Mesendoderm (in vitro differentiated cells): ENCODE measurements around the gene MMEL1.
A peak's percentile ranks its signal among the peaks of the same experiment; 100 is the strongest.

ENCODE experiments used
- DNase-seq: peaks from one replicate; pipeline ENCODE4 v3.0.0; 2013
- H2AK5ac ChIP-seq: 2 replicates; pipeline ENCODE4 v1.6.1; 2013; ENCODE audit warnings: low read length, inconsistent platforms
- H2BK120ac ChIP-seq: 2 replicates; pipeline ENCODE4 v1.6.1; 2013; ENCODE audit warnings: low read depth, mild to moderate bottlenecking, low read length, moderate library complexity, mixed read lengths
- H2BK15ac ChIP-seq: replicated peaks from 2 replicates; pipeline ENCODE4 v1.6.1; 2013; ENCODE audit warnings: low read depth, mild to moderate bottlenecking, moderate library complexity
- H2BK5ac ChIP-seq: 2 replicates; pipeline ENCODE4 v1.6.1; 2013; ENCODE audit warnings: low read length, inconsistent platforms
- H3K18ac ChIP-seq: 2 replicates; pipeline ENCODE4 v1.6.1; 2013; ENCODE audit warnings: mild to moderate bottlenecking, low read length, mixed read lengths
- H3K23ac ChIP-seq: one replicate; pipeline ENCODE4 v1.6.1; 2013; ENCODE audit warnings: low read length
- H3K27ac ChIP-seq: 2 replicates; pipeline ENCODE4 v1.5.1; 2013; ENCODE audit warnings: low read depth, mild to moderate bottlenecking, inconsistent platforms, low read length, moderate library complexity
- H3K27me3 ChIP-seq: 2 replicates; pipeline ENCODE4 v1.6.1; 2013; ENCODE audit warnings: low read length, control low read depth, mild to moderate bottlenecking, inconsistent platforms; ENCODE audit not compliant: insufficient read depth, poor library complexity
- H3K36me3 ChIP-seq: 2 replicates; pipeline ENCODE4 v1.6.1; 2013; ENCODE audit warnings: low read length, inconsistent platforms; ENCODE audit not compliant: control insufficient read depth, insufficient read depth
- H3K4ac ChIP-seq: one replicate; pipeline ENCODE4 v1.6.1; 2013; ENCODE audit warnings: low read depth, mild to moderate bottlenecking, low read length, moderate library complexity
- H3K4me1 ChIP-seq: 2 replicates; pipeline ENCODE4 v1.6.1; 2013; ENCODE audit warnings: low read depth, low read length, inconsistent platforms; ENCODE audit not compliant: control insufficient read depth
- H3K4me2 ChIP-seq: 2 replicates; pipeline ENCODE4 v1.6.1; 2013; ENCODE audit warnings: low read length
- H3K4me3 ChIP-seq: 2 replicates; pipeline ENCODE4 v1.5.1; 2013; ENCODE audit warnings: mild to moderate bottlenecking, low read length
- H3K56ac ChIP-seq: one replicate; pipeline ENCODE4 v1.6.1; 2013; ENCODE audit warnings: low read length
- H3K79me1 ChIP-seq: 2 replicates; pipeline ENCODE4 v1.6.1; 2013; ENCODE audit warnings: low read length, inconsistent platforms
- H3K79me2 ChIP-seq: 2 replicates; pipeline ENCODE4 v1.6.1; 2013; ENCODE audit warnings: mild to moderate bottlenecking, low read length; ENCODE audit not compliant: control insufficient read depth, insufficient read depth
- H3K9ac ChIP-seq: 2 replicates; pipeline ENCODE4 v1.6.1; 2013; ENCODE audit warnings: low read length, inconsistent platforms
- H4K5ac ChIP-seq: one replicate; pipeline ENCODE4 v1.6.1; 2013; ENCODE audit warnings: low read length
- H4K8ac ChIP-seq: one replicate; pipeline ENCODE4 v1.6.1; 2013; ENCODE audit warnings: low read depth, mild to moderate bottlenecking, control low read depth, low read length, moderate library complexity
- WGBS: extraction: QIAGEN DNeasy Blood & Tissue Kit; methylation state at CpG from one replicate; pipeline ENCODE4 v1.1.7; 2013; ENCODE audit warnings: low lambda C conversion rate, missing lambda C conversion rate; ENCODE audit not compliant: insufficient coverage; ENCODE audit errors: extremely low coverage; 5-methylcytosine and 5-hydroxymethylcytosine counted together

The MMEL1 gene

DNA sequence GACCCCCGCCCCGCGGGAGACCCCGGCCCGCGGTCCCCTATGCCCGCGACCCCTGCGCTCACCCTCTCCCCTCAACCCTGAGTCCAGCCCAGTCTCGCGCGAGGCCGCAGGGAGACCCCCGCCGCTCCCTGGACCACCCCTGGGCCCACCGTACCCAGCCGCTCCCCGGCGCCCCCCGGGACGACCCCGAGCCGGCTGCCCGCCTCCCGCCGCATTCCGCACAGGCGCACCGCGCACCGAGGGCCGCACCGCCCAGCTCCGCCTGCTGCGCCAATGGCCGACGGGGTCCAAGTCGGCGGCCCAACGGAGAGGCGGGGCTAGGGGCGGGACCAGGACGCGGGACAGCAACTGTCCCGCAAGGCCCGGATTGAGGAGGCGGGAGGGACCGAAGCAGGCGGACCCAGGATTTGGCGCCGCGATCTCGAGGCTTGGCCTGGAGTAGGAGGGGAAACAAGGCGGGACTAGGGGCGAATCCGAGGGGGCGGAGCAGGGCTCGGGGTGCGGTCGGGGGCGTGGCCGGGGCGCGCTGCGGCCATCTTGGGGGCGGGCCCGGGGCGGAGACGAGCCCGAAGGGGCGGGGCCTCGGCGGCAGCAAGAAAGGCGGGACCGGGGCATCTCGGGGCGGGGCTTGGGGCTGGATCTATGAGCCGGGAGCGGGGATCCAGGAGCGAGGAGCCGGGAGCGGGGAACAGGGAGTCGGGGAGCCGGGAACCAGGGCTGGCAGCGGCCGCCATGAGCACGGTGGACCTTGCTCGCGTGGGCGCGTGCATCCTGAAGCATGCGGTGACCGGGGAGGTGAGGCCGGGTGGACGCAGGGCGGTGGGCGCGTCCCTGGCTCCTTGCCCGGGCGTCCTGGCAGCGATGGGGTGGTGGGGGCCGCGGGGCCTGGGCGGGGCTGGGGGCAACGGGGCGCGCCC is 46.4 kb downstream of the MMEL1 start, which contains the start of gene PRXL2B:
Gene PRXL2B, plus strand, starts transcription at position 624 of the 917 bp plus-strand sequence. Its CDS starts 109 bp downstream, at position 733.
- Histone ChIP-seq H2BK15ac (no peak within 1 kb of the TSS), H3K4me1 (no peaks in the 10 kb centered on the region), H2BK120ac (no peak within 1 kb of the TSS), H4K5ac (no peak within 1 kb of the TSS), H3K27me3 (no peaks in the 10 kb centered on the region), H2AK5ac (no peak within 1 kb of the TSS), H3K36me3 (no peaks in the 10 kb centered on the region), H3K18ac (peak within 1 kb of the TSS; percentile 93), H3K27ac (peak within 1 kb of the TSS; percentile 84), H4K8ac (no peak within 1 kb of the TSS), H3K79me1 (no peaks in the 10 kb centered on the region), H3K9ac (peak within 1 kb of the TSS; percentile 94), H3K56ac (peak within 1 kb of the TSS; percentile 97), H3K4ac (peak within 1 kb of the TSS; percentile 90), H3K79me2 (no peaks in the 10 kb centered on the region), H3K23ac (peak within 1 kb of the TSS; percentile 66), H3K4me2 (peak within 1 kb of the TSS; percentile 85), H2BK5ac (no peak within 1 kb of the TSS), H3K4me3 (peak within 1 kb of the TSS; percentile 75)
- no CpG with 5 or more reads among the region's 107 CpGs for WGBS
- DNase-seq: peak; percentile 99

GRCh38 chr1:2585318-2586092 is 47.3 kb downstream of the MMEL1 start:
- WGBS: no CpG with 5 or more reads among the region's 28 CpGs
- H3K27ac ChIP-seq: peak overlapping the region; percentile 1
- peak overlapping the region; percentile 94 for H3K9ac ChIP-seq
- peak overlapping the region; percentile 93 for H3K18ac ChIP-seq
- peak overlapping the region; percentile 85 for H3K4me2 ChIP-seq
- no peak overlapping the region for H3K23ac ChIP-seq
- peak overlapping the region; percentile 97 for H3K56ac ChIP-seq
- H3K79me2 ChIP-seq: no peaks in the 10 kb centered on the region
- no peak overlapping the region for H4K8ac ChIP-seq
- H3K4ac ChIP-seq: peak overlapping the region; percentile 90
- H4K5ac ChIP-seq: no peak overlapping the region
- H2AK5ac ChIP-seq: no peak overlapping the region
- H3K27me3 ChIP-seq: no peaks in the 10 kb centered on the region
- H2BK5ac ChIP-seq: no peak overlapping the region
- H3K36me3 ChIP-seq: no peaks in the 10 kb centered on the region
- H3K4me1 ChIP-seq: no peaks in the 10 kb centered on the region
- H2BK120ac ChIP-seq: no peak overlapping the region
- H3K4me3 ChIP-seq: peak overlapping the region; percentile 75
- peak; percentile 62 for DNase-seq
- no peaks in the 10 kb centered on the region for H3K79me1 ChIP-seq
- H2BK15ac ChIP-seq: no peak overlapping the region

DNA sequence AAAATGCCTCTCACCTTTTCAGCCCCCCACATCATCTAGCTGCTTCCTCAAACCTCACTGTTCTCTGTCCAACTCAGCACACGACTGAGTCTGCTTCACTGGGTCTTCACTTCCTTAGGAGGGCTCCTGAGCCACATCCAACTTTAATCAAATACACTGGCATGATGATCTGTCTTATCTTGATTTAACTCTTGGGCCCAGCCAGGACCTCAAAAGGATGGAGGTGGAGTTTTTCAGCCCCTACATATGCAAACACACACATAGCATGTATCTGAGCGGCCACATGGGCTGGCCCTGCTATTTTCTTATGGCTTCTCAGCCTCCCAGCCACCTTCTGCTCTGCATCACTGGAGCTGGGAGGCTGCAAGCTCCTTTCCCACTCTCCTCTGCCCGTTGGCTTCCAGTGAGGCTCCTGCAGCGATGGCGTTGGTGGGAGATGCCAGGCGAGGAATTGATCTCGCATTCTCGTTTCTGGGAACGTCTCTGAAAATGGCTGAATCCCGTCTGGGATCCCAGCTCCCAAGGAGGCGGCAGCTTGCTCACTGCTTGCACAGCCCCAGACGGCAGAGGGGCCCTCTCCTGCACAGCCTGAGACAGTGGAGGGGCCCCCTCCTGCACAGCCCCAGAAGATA is 48.0 kb downstream of the MMEL1 start:
- Histone ChIP-seq H3K18ac (no peak overlapping the region), H3K79me2 (no peaks in the 10 kb centered on the region), H3K4me2 (no peak overlapping the region), H3K4me3 (no peak overlapping the region), H2AK5ac (no peak overlapping the region), H4K8ac (no peak overlapping the region), H3K56ac (peak overlapping the region; percentile 97), H2BK5ac (no peak overlapping the region), H3K27me3 (no peaks in the 10 kb centered on the region), H3K4me1 (no peaks in the 10 kb centered on the region), H3K9ac (no peak overlapping the region), H2BK15ac (no peak overlapping the region), H3K36me3 (no peaks in the 10 kb centered on the region), H3K4ac (no peak overlapping the region), H2BK120ac (no peak overlapping the region), H4K5ac (no peak overlapping the region), H3K27ac (no peak overlapping the region), H3K23ac (no peak overlapping the region), H3K79me1 (no peaks in the 10 kb centered on the region)
- DNase-seq: no peak
- no CpG with 5 or more reads among the region's 12 CpGs for WGBS

GRCh38 chr1:2583871-2584351 is 48.9 kb downstream of the MMEL1 start:
- Histone ChIP-seq H2AK5ac (no peak overlapping the region), H3K4me1 (no peaks in the 10 kb centered on the region), H3K36me3 (no peaks in the 10 kb centered on the region), H3K4me3 (no peak overlapping the region), H2BK15ac (no peak overlapping the region), H3K23ac (no peak overlapping the region), H3K27ac (no peak overlapping the region), H3K18ac (no peak overlapping the region), H2BK120ac (no peak overlapping the region), H4K8ac (no peak overlapping the region), H3K4ac (no peak overlapping the region), H2BK5ac (no peak overlapping the region), H3K79me2 (no peaks in the 10 kb centered on the region), H3K4me2 (no peak overlapping the region), H3K79me1 (no peaks in the 10 kb centered on the region), H3K9ac (no peak overlapping the region), H4K5ac (no peak overlapping the region), H3K27me3 (no peaks in the 10 kb centered on the region), H3K56ac (no peak overlapping the region)
- peak; percentile 57 for DNase-seq
- no CpG with 5 or more reads among the region's 14 CpGs for WGBS

GRCh38 chr1:2583331-2583791 is 49.5 kb downstream of the MMEL1 start:
- Histone ChIP-seq H3K27me3 (no peaks in the 10 kb centered on the region), H3K56ac (no peak overlapping the region), H2BK5ac (no peak overlapping the region), H3K4ac (no peak overlapping the region), H3K4me2 (no peak overlapping the region), H3K79me1 (no peaks in the 10 kb centered on the region), H3K27ac (no peak overlapping the region), H2BK15ac (no peak overlapping the region), H2BK120ac (no peak overlapping the region), H3K36me3 (no peaks in the 10 kb centered on the region), H4K8ac (no peak overlapping the region), H3K4me1 (no peaks in the 10 kb centered on the region), H3K79me2 (no peaks in the 10 kb centered on the region), H3K9ac (no peak overlapping the region), H3K18ac (no peak overlapping the region), H3K4me3 (no peak overlapping the region), H2AK5ac (no peak overlapping the region), H3K23ac (no peak overlapping the region), H4K5ac (no peak overlapping the region)
- DNase-seq: peak; percentile 39
- no CpG with 5 or more reads among the region's 5 CpGs for WGBS
